GM18511 (cell line): Measurements from ENCODE around the gene NUP155.
"Not testable (repeated sequence)": the region's sequence is repeated elsewhere in the genome, so short reads cannot be mapped to it uniquely, and the experiment has no call there.

ENCODE experiments used
- ATAC-seq: cut with Tn5 transposase; IDR thresholded peaks from one replicate; pipeline ENCODE4 v1.9.1; 2021; ENCODE audit warnings: mild to moderate bottlenecking, moderate library complexity; ENCODE audit not compliant: unreplicated experiment

NUP155 gene

GRCh38 chr5:37283214-37283820 is 87.6 kb downstream of the NUP155 start:
- no peak for ATAC-seq

GRCh38 chr5:37275511-37275910 is 95.4 kb downstream of the NUP155 start:
- ATAC-seq: no peak

GRCh38 chr5:37272511-37272910 is 98.4 kb downstream of the NUP155 start:
- ATAC-seq: no peak

- ATAC-seq: not testable (repeated sequence)
Observed at GRCh38 chr5:37268100-37268499, 102.8 kb downstream of the NUP155 start.

- ATAC-seq: no peak
Observed at GRCh38 chr5:37255774-37256358, 115.0 kb downstream of the NUP155 start.

- no peak for ATAC-seq
Observed at GRCh38 chr5:37254581-37254980, 116.3 kb downstream of the NUP155 start.

- ATAC-seq: no peak
Observed at GRCh38 chr5:37251665-37252064, 119.2 kb downstream of the NUP155 start.

- ATAC-seq: no peak
Observed at GRCh38 chr5:37249815-37250164, 121.1 kb downstream of the NUP155 start.

- peak; percentile 87 for ATAC-seq
Observed at GRCh38 chr5:37248970-37249814, 121.7 kb downstream of the NUP155 start, which contains the start of gene CPLANE1. TSS of gene CPLANE1 (minus strand) at chr5:37249376. CDS start at chr5:37247698, 1,678 bp downstream.

GRCh38 chr5:37248421-37248969 is 122.4 kb downstream of the NUP155 start:
- ATAC-seq: no peak

- no peak for ATAC-seq
Observed at GRCh38 chr5:37247496-37247895, 123.4 kb downstream of the NUP155 start.

GRCh38 chr5:37247036-37247435 is 123.9 kb downstream of the NUP155 start:
- ATAC-seq: no peak
